HepG2 (cell line): Measurements from ENCODE around the gene ORC6. TPM values are rescaled to one million over a fixed set of nuclear protein-coding genes. Genes with fewer than 3 reads are reported as not detected.

Experiments used
- CC2D1A ChIP-seq: sonication (generic); formaldehyde crosslinking; IDR thresholded peaks from 2 replicates; pipeline ENCODE4 v1.8.1; 2023; ENCODE audit warnings: mild to moderate bottlenecking, missing genetic modification reagents
- ELF1 ChIP-seq: sonication (generic); formaldehyde crosslinking; IDR thresholded peaks from 2 replicates; pipeline ENCODE4 v1.4.0; 2020; ENCODE audit warnings: missing genetic modification reagents
- HINFP ChIP-seq: sonication (generic); formaldehyde crosslinking; IDR thresholded peaks from 2 replicates; pipeline ENCODE4 v1.4.0; 2020; ENCODE audit warnings: low read depth, mild to moderate bottlenecking, missing genetic modification reagents
- HMG20A ChIP-seq: IDR thresholded peaks from 2 replicates; pipeline ENCODE4 v1.6.1; 2016; ENCODE audit warnings: borderline replicate concordance
- HNF1A ChIP-seq, 2 experiments: sonication (generic) in 1 of 2; formaldehyde crosslinking in 1 of 2; IDR thresholded peaks; 2 replicates each; pipeline versions ENCODE4 v1.4.0 to v1.6.1; 2016 to 2020; ENCODE audit warnings: borderline replicate concordance in 1 of 2, low read depth in 1 of 2, mild to moderate bottlenecking in 1 of 2, missing genetic modification reagents in 1 of 2
- HOXA3 ChIP-seq: sonication (generic); formaldehyde crosslinking; IDR thresholded peaks from 2 replicates; pipeline ENCODE4 v1.5.0; 2020; ENCODE audit warnings: missing genetic modification reagents
- MEIS2 ChIP-seq: sonication (generic); formaldehyde crosslinking; IDR thresholded peaks from 2 replicates; pipeline ENCODE4 v1.9.0; 2021; ENCODE audit warnings: mild to moderate bottlenecking, missing genetic modification reagents
- MXI1 ChIP-seq: IDR thresholded peaks from 3 replicates; pipeline ENCODE4 v1.6.1; 2012; ENCODE audit warnings: low read depth, low read length, inconsistent platforms, borderline replicate concordance
- NFIC ChIP-seq: IDR thresholded peaks from 2 replicates; pipeline ENCODE4 v1.6.1; 2012; ENCODE audit warnings: mild to moderate bottlenecking, low read length, inconsistent platforms
- PHF21A ChIP-seq: sonication (generic); formaldehyde crosslinking; IDR thresholded peaks from 2 replicates; pipeline ENCODE4 v1.5.0; 2020; ENCODE audit warnings: mild to moderate bottlenecking, missing genetic modification reagents
- STAT6 ChIP-seq: sonication (generic); formaldehyde crosslinking; IDR thresholded peaks from 2 replicates; pipeline ENCODE4 v1.4.0; 2020; ENCODE audit warnings: missing genetic modification reagents, mild to moderate bottlenecking, borderline replicate concordance
- TMF1 ChIP-seq: sonication (generic); formaldehyde crosslinking; IDR thresholded peaks from 2 replicates; pipeline ENCODE4 v1.8.1; 2022; ENCODE audit warnings: low read depth, missing genetic modification reagents
- ZMAT3 ChIP-seq: sonication (generic); formaldehyde crosslinking; conservative IDR thresholded peaks from 2 replicates; pipeline ENCODE4 v1.7.0; 2021; ENCODE audit warnings: missing genetic modification reagents
- ZNF121 ChIP-seq: sonication (generic); formaldehyde crosslinking; IDR thresholded peaks from 2 replicates; pipeline ENCODE4 v1.5.0; 2020; ENCODE audit warnings: mild to moderate bottlenecking, missing genetic modification reagents
- ZNF713 ChIP-seq: sonication (generic); formaldehyde crosslinking; IDR thresholded peaks from 2 replicates; pipeline ENCODE4 v1.4.0; 2020; ENCODE audit warnings: mild to moderate bottlenecking, missing genetic modification reagents
- polyA plus RNA-seq, 8 experiments: library from polyadenylated mRNA; depleted of rRNA in 3 of 8; stranded (reverse) in 7 of 8; unstranded in 1 of 8; fragments of >200 nt; fragmentation: Illumina TruSeq in 4 of 8; extraction: Trizol in 4 of 8; gene quantifications; 2 replicates each; pipeline versions ENCODE4 v1.2.1 to v1.2.3, GENCODE V29; 2011 to 2016; ENCODE audit warnings: low read depth in 4 of 8, missing spikeins in 1 of 8, mixed read lengths in 1 of 8; ENCODE audit not compliant: insufficient read depth in 1 of 8
- total RNA-seq, 5 experiments: library from RNA; depleted of rRNA; stranded (reverse); fragments of >200 nt; fragmentation: Illumina TruSeq; extraction: Trizol; gene quantifications; 2 replicates each; pipeline ENCODE4 v1.2.3, GENCODE V29; 2016; ENCODE audit warnings: low read depth in 1 of 5
- TF ChIP-seq, protein P1 (sequence below): sonication (generic); formaldehyde crosslinking; IDR thresholded peaks from 2 replicates; pipeline ENCODE4 v1.5.0; 2020; ENCODE audit warnings: missing genetic modification reagents, mild to moderate bottlenecking, borderline replicate concordance
- TF ChIP-seq, protein P2 (sequence below): sonication (generic); formaldehyde crosslinking; conservative IDR thresholded peaks from 2 replicates; pipeline ENCODE4 v1.5.0; 2020; ENCODE audit warnings: missing genetic modification reagents

Gene ORC6
- total and polyA plus RNA-seq, 2 of the 13 experiments (the other 11 are each of a cell fraction or from before 2014, with no cell fraction given), result 34.2 to 69.8 TPM

- TF ChIP-seq HNF1A (IDR thresholded peaks at IDR 0.05; ENCODE audit: low read depth) (no peak), HNF1A (CRISPR knock-in tag; IDR thresholded peaks at IDR 0.05; ENCODE audit: borderline replicate concordance) (no peak), NFIC (no peak), TMF1 (CRISPR knock-in tag) (peak; percentile 41; the same call in 1 of the 2 replicates), ELF1 (CRISPR knock-in tag) (peak; percentile 44), HMG20A (peak; percentile 37; the same call in 1 of the 2 replicates), HOXA3 (CRISPR knock-in tag) (peak; percentile 57), STAT6 (CRISPR knock-in tag) (0 out of 2 replicates have a peak, but pooled peaks have one; percentile 48), MXI1 (peak; percentile 72; the same call in 1 of the 3 replicates), ZNF121 (peak; percentile 80), HINFP (CRISPR knock-in tag) (0 out of 2 replicates have a peak, but pooled peaks have one; percentile 31), ZMAT3 (CRISPR knock-in tag) (peak; percentile 67; the same call in 1 of the 2 replicates), CC2D1A (CRISPR knock-in tag) (no peak), PHF21A (CRISPR knock-in tag) (peak; percentile 52; the same call in 1 of the 2 replicates), MEIS2 (CRISPR knock-in tag) (no peak), ZNF713 (no peak)
- TF ChIP-seq, protein P1, sequence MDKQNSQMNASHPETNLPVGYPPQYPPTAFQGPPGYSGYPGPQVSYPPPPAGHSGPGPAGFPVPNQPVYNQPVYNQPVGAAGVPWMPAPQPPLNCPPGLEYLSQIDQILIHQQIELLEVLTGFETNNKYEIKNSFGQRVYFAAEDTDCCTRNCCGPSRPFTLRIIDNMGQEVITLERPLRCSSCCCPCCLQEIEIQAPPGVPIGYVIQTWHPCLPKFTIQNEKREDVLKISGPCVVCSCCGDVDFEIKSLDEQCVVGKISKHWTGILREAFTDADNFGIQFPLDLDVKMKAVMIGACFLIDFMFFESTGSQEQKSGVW (CRISPR knock-in tag), result no peak
- TF ChIP-seq, protein P2, sequence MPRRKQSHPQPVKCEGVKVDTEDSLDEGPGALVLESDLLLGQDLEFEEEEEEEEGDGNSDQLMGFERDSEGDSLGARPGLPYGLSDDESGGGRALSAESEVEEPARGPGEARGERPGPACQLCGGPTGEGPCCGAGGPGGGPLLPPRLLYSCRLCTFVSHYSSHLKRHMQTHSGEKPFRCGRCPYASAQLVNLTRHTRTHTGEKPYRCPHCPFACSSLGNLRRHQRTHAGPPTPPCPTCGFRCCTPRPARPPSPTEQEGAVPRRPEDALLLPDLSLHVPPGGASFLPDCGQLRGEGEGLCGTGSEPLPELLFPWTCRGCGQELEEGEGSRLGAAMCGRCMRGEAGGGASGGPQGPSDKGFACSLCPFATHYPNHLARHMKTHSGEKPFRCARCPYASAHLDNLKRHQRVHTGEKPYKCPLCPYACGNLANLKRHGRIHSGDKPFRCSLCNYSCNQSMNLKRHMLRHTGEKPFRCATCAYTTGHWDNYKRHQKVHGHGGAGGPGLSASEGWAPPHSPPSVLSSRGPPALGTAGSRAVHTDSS (CRISPR knock-in tag), result no peak
These were observed 1.1 kb downstream of the ORC6 start (continued) for GRCh38 chr16:46690281-46691178.
